ENCODE results near the gene TGFA. TPM values are rescaled to one million over a fixed set of nuclear protein-coding genes. Genes with fewer than 3 reads are reported as not detected.

TGFA gene
- total RNA-seq, 1 donor from 2014 or later, result 1.4 TPM

GRCh38 chr2:70450641-70451250 is 102.9 kb downstream of the TGFA start:
- Mint-ChIP-seq H3K27ac (ENCODE audit: unreplicated experiment) (no peak overlapping the region), H3K9me3 (ENCODE audit: unreplicated experiment) (no peaks in the 10 kb centered on the region), H3K27me3 (ENCODE audit: low read depth, unreplicated experiment) (peaks cover 12% of the 10 kb centered on the region), H3K36me3 (ENCODE audit: low read depth, unreplicated experiment) (peaks cover 2% of the 10 kb centered on the region), H3K4me3 (ENCODE audit: unreplicated experiment) (no peak overlapping the region), H3K4me1 (ENCODE audit: low read depth, unreplicated experiment) (no peaks in the 10 kb centered on the region)
- Histone ChIP-seq H3K4me1 (ENCODE audit: insufficient read depth, low read length) (no peaks in the 10 kb centered on the region), H3K36me3 (ENCODE audit: insufficient read depth, low read length) (no peaks in the 10 kb centered on the region), H4K20me1 (ENCODE audit: insufficient read depth, low read length) (no peaks in the 10 kb centered on the region), H3K79me2 (ENCODE audit: insufficient read depth, low read length) (no peaks in the 10 kb centered on the region), H3K27ac (ENCODE audit: low read depth, low read length) (no peak overlapping the region), H2AFZ (ENCODE audit: low read depth, low read length) (no peak overlapping the region), H3K9me3 (ENCODE audit: insufficient read depth, low read depth, low read length) (no peaks in the 10 kb centered on the region), H3K4me3 (ENCODE audit: insufficient read depth, low read depth, low read length) (no peak overlapping the region), H3K27me3 (ENCODE audit: insufficient read depth, low read length) (no peaks in the 10 kb centered on the region), H3K4me2 (ENCODE audit: low read length) (no peak overlapping the region), H3K9ac (ENCODE audit: low read length) (no peak overlapping the region)
- no peak for FAIRE-seq
- no peak for DNase-seq (ENCODE audit: low read depth)
- TF ChIP-seq, protein P1, sequence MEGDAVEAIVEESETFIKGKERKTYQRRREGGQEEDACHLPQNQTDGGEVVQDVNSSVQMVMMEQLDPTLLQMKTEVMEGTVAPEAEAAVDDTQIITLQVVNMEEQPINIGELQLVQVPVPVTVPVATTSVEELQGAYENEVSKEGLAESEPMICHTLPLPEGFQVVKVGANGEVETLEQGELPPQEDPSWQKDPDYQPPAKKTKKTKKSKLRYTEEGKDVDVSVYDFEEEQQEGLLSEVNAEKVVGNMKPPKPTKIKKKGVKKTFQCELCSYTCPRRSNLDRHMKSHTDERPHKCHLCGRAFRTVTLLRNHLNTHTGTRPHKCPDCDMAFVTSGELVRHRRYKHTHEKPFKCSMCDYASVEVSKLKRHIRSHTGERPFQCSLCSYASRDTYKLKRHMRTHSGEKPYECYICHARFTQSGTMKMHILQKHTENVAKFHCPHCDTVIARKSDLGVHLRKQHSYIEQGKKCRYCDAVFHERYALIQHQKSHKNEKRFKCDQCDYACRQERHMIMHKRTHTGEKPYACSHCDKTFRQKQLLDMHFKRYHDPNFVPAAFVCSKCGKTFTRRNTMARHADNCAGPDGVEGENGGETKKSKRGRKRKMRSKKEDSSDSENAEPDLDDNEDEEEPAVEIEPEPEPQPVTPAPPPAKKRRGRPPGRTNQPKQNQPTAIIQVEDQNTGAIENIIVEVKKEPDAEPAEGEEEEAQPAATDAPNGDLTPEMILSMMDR (IDR thresholded peaks at IDR 0.05; ENCODE audit: insufficient read depth, low read depth, low read length), result no peak
- no peak for TF ChIP-seq EZH2 (IDR thresholded peaks at IDR 0.05; ENCODE audit: insufficient read depth, low read length)

GRCh38 chr2:70448041-70448440 is 105.6 kb downstream of the TGFA start:
- Mint-ChIP-seq H3K27ac (ENCODE audit: unreplicated experiment) (no peak overlapping the region), H3K4me3 (ENCODE audit: unreplicated experiment) (no peak overlapping the region), H3K4me1 (ENCODE audit: low read depth, unreplicated experiment) (no peaks in the 10 kb centered on the region), H3K27me3 (ENCODE audit: low read depth, unreplicated experiment) (peaks cover 28% of the 10 kb centered on the region), H3K36me3 (ENCODE audit: low read depth, unreplicated experiment) (peaks cover 2% of the 10 kb centered on the region), H3K9me3 (ENCODE audit: unreplicated experiment) (no peaks in the 10 kb centered on the region)
- no peak for FAIRE-seq
- Histone ChIP-seq H3K9ac (ENCODE audit: low read length) (no peak overlapping the region), H4K20me1 (ENCODE audit: insufficient read depth, low read length) (no peaks in the 10 kb centered on the region), H3K9me3 (ENCODE audit: insufficient read depth, low read depth, low read length) (no peaks in the 10 kb centered on the region), H3K27ac (ENCODE audit: low read depth, low read length) (no peak overlapping the region), H3K4me1 (ENCODE audit: insufficient read depth, low read length) (no peaks in the 10 kb centered on the region), H3K4me2 (ENCODE audit: low read length) (no peak overlapping the region), H2AFZ (ENCODE audit: low read depth, low read length) (no peak overlapping the region), H3K4me3 (ENCODE audit: insufficient read depth, low read depth, low read length) (no peak overlapping the region), H3K27me3 (ENCODE audit: insufficient read depth, low read length) (no peaks in the 10 kb centered on the region), H3K36me3 (ENCODE audit: insufficient read depth, low read length) (no peaks in the 10 kb centered on the region), H3K79me2 (ENCODE audit: insufficient read depth, low read length) (no peaks in the 10 kb centered on the region)
- TF ChIP-seq, protein P1 (IDR thresholded peaks at IDR 0.05; ENCODE audit: insufficient read depth, low read depth, low read length), result no peak
- TF ChIP-seq EZH2 (IDR thresholded peaks at IDR 0.05; ENCODE audit: insufficient read depth, low read length), result no peak
- no peak for DNase-seq (ENCODE audit: low read depth)

GRCh38 chr2:70443726-70444125 is 109.9 kb downstream of the TGFA start:
- no peaks in the 10 kb centered on the region for H3K4me1 ChIP-seq (ENCODE audit: insufficient read depth, low read length)
- H3K4me2 ChIP-seq (ENCODE audit: low read length), result no peak overlapping the region
- peaks cover 33% of the 10 kb centered on the region for H3K27me3 Mint-ChIP-seq (ENCODE audit: low read depth, unreplicated experiment)
- no peak for TF ChIP-seq EZH2 (IDR thresholded peaks at IDR 0.05; ENCODE audit: insufficient read depth, low read length)
- TF ChIP-seq, protein P1 (IDR thresholded peaks at IDR 0.05; ENCODE audit: insufficient read depth, low read depth, low read length), result no peak
- H3K4me3 Mint-ChIP-seq (ENCODE audit: unreplicated experiment), result no peak overlapping the region
- no peaks in the 10 kb centered on the region for H3K36me3 Mint-ChIP-seq (ENCODE audit: low read depth, unreplicated experiment)
- H3K4me3 ChIP-seq (ENCODE audit: insufficient read depth, low read depth, low read length), result no peak overlapping the region
- H3K27ac ChIP-seq (ENCODE audit: low read depth, low read length), result no peak overlapping the region
- no peak overlapping the region for H3K9ac ChIP-seq (ENCODE audit: low read length)
- H3K27ac Mint-ChIP-seq (ENCODE audit: unreplicated experiment), result no peak overlapping the region
- H3K9me3 ChIP-seq (ENCODE audit: insufficient read depth, low read depth, low read length), result no peaks in the 10 kb centered on the region
- H3K27me3 ChIP-seq (ENCODE audit: insufficient read depth, low read length), result no peaks in the 10 kb centered on the region
- H3K9me3 Mint-ChIP-seq (ENCODE audit: unreplicated experiment), result no peaks in the 10 kb centered on the region
- no peak for DNase-seq (ENCODE audit: low read depth)
- H4K20me1 ChIP-seq (ENCODE audit: insufficient read depth, low read length), result no peaks in the 10 kb centered on the region
- peaks cover 3% of the 10 kb centered on the region for H3K4me1 Mint-ChIP-seq (ENCODE audit: low read depth, unreplicated experiment)
- FAIRE-seq, result no peak
- H3K79me2 ChIP-seq (ENCODE audit: insufficient read depth, low read length), result no peaks in the 10 kb centered on the region
- H2AFZ ChIP-seq (ENCODE audit: low read depth, low read length), result no peak overlapping the region
- no peaks in the 10 kb centered on the region for H3K36me3 ChIP-seq (ENCODE audit: insufficient read depth, low read length)

Data from astrocyte (in vitro differentiated cells and primary cell).